Uterus (tissue), 2 donors: ENCODE data around the gene PNMA8B.

Experiments
- CTCF ChIP-seq, 4 experiments: fragments of 200-600 bp in 2 of 4; fragments of 450-650 bp in 2 of 4; sonication (generic) in 2 of 4; IDR thresholded peaks; one replicate each; pipeline ENCODE4 v1.5.1; 2016 to 2019; ENCODE audit warnings: antibody characterized with exemption in 4 of 4, mild to moderate bottlenecking in 2 of 4, moderate library complexity in 1 of 4
- POLR2A ChIP-seq, 2 donors: fragments of 450-650 bp; IDR thresholded peaks; one replicate each; pipeline ENCODE4 v1.6.1; 2016; ENCODE audit warnings: antibody characterized with exemption in 2 of 2, mild to moderate bottlenecking in 1 of 2, moderate library complexity in 1 of 2

GRCh38 chr19:46441866-46442265 is 53.8 kb downstream of the PNMA8B start:
- TF ChIP-seq CTCF (IDR thresholded peaks at IDR 0.05) (no peak), POLR2A (IDR thresholded peaks at IDR 0.05) (no peak)
